Stimulated activated naive CD4-positive, alpha-beta T cell (primary cell): ENCODE data around the gene LRRC55.

ENCODE experiments used
- DNase-seq, 6 experiments: peaks; one replicate each; lab custom pipeline; 2025; lab: John Stamatoyannopoulos, UW

Gene LRRC55

DNA sequence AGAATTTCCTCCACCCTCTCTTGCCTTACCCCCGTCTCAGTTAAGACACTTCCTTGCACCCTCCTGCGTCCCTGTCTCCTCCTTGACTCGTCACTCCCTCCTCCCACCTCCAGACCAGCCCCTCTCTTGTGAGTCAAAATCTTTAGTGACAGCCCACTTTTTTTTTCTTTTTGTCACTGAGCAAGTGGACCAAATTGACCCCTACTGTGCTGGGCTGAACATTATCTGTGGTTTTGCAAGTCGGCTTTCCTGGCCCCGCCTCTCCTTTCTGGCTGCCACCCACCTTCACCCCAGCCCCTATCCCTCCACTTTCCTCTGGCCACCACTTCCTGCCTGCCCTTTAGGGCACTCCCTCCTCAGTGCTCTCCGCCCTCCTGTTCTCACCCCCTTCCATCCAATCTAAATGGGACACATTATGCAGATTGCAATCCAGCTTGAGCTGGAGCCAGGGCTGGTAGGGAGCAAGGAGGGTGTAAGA is 55.5 kb downstream of the LRRC55 start, which contains the start of gene APLNR:
TSS of gene APLNR (minus strand) at position 47 of the 478 bp plus-strand sequence. CDS start 246 bp downstream, outside the sequence.
- DNase-seq: no peak

DNA sequence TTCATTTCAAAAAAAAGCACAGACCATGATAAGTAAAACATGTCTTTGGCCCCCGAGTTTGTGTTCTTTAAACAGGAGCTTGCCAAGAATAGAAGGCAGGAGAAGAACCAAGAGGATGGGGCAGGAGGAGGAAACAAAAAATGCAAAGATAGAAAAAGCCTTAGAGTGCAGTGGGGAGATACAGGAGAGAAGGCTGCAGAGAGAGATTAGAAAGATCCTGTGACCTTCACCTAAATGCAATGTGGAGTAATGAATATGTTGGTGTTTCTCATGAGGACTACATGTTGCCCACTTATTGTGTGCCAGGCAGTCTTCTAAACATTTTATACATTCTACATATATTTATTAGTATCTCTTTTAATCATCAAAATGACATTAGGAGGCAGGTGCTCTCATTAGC is 57.6 kb downstream of the LRRC55 start:
- DNase-seq: no peak

DNA sequence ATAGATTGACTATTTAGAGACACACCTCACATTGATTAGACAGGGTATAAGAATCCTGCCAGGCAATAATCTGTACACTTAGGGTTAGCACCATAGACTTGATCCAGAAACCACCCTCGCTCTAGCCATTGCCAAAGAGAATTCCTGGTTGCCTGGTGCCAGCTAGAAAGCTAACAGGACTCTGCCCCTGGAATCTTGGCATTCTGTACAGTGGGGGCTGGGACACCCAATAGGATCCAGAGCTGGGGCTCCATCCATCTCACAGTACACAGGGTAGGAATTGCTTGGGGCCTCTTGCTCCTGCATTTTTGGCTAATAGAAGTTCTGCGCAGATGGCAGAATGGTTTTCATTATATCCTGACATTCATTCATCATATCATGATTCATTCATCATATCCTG is 58.3 kb downstream of the LRRC55 start:
- no peak for DNase-seq

DNA sequence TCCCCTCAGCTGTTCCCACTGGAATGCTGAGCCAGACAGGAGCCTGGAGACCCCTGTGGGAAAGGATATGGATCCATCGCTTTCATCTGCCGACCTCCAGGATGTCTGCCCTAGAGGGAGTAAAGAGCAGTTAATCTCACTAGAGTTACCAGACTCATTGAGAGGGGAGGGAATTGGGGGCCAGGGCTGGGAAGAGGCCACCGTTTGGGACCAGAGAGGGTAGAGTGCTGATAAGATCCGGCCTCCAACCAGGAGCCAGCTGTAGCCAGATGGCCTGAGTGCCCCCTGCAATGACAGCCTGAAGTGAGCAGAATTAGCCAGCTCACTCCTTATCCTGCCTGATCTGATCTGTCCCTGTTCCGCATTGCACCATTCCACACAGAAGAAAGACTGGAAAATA is 59.0 kb downstream of the LRRC55 start:
- no peak for DNase-seq
